CD4-positive, alpha-beta T cell treated with Interleukin-17A for 1 hour (primary cell): ENCODE measurements around the gene COL27A1.

Source experiments
- DNase-seq: peaks from one replicate; pipeline ENCODE4 v3.0.0-alpha.2; 2020

COL27A1 gene

DNA sequence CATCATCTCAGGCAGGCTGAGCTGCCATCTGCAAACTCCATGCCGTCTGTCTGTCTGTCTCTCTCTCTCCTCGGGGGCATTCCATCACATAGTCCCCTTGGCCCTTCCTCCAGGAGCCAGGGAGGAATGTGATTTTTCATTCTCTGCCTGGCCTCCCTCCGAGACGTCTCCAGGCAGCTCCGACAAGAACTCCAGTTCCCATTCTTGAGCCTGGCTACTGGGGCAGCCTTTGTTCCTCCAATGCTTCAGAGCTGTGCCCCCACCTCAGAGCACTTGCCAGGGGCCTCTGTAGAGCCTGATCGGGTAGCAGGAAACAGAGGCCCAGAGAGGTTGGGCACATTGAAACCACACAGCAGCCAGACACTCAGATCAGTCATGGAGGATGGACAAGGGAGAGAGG, 74.0 kb downstream of the COL27A1 start:
- no peak for DNase-seq

DNA sequence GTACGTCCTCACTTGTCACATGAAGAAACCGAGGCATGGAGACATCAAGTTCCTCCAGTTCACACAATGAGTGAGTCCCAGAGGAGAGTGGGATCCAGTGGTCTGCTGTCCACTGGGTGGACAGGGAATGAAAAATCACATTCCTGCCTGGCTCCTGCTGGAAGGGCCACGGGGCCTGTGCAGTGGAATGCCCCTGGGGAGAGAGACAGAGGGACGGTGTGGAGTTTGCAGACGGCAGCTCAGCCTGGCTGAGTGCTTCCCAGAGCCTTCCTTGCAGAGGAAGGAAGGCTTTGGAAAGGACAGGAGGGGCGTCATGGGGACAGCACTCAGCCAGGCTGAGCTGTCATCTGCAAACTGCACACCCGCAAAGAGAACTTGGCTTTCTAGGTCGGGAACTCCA, 74.7 kb downstream of the COL27A1 start:
- DNase-seq, result no peak

DNA sequence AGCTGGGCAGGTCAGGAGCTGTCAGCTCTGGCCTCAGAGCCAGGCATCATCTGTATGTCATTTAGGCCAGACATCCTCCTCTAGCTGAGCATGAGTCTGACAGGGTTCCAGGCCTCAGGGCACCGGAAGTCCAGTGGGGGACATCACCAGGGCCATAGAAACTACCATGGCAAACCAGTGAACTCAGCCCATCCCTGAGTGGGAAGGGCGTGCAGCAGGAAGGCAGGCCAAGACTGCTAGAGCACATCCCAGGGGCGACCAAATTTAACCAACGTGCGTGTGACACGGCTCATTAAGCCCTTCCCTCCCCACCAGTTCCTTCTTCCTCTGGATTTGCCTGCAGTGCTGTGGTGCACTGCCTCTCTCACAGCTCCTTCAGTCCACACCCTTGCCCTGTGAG, 75.9 kb downstream of the COL27A1 start:
- DNase-seq, result no peak

DNA sequence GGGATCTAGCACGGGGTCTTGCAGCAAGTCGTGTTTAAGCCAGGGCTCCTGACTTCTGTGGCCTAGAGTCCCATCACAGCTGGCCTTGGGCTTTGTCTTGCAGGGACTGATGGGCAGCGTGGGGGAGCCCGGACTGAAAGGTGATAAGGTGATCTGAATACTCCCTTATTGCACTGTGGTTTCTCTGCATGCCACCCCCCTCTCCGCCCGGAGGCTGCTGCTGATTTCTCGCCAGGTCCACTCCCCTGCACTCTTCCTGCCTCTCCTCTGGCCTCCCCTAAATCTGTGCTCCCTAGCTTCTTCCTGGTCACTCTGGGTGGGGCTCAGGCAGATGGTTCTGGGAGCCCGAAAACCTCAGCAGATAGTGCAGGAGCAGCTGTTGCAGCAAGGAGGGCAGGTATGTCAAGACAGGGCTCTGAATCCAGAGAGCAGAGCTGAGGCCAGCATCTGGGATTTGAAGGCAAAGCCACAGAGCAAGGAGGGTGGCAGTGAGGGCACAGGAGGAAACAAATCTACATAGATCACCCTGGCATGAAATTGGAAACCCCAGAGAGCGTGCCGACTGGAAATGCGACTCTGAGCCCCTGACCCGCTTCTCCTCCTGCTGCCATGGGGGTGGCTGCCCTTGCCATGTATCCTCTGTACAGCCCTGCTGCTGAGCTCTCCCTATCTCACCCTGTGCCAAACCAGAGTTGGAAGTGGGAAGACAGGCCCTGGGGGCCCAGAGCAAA, 76.5 kb downstream of the COL27A1 start:
- DNase-seq, result no peak

DNA sequence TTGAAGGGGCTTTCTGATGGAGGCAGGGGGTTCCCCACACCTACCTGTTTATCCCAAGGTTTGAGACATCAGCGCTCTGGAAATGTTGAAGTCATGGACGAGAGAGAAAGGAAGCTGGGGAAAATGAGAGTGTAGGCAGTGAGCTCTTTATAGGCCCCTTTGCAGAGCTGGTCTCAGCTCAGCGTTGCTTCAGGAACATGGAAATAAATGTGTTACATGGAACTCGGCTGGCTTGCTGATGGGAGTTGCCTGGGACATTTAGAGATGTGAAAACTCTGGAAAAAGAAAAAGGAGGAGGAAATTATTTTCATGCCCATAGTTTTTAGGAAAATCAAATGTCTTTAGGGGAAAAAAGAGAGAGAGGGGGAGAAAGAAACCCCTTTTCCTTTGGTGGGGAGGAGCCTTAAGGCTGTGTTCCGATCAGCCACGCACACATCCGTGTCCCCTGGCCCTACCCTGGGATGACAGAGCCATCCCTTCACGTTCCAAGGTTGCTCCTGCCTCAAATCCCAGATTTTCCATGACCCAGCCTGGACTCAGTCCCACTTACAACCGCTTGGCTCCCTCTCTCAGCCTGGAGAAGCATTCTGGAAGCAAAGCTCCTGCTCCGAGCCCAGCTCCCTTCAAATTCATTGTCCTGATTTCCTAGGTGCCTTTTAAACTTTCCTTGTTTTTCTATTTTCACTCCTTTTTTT, 78.3 kb downstream of the COL27A1 start:
- DNase-seq, result no peak

DNA sequence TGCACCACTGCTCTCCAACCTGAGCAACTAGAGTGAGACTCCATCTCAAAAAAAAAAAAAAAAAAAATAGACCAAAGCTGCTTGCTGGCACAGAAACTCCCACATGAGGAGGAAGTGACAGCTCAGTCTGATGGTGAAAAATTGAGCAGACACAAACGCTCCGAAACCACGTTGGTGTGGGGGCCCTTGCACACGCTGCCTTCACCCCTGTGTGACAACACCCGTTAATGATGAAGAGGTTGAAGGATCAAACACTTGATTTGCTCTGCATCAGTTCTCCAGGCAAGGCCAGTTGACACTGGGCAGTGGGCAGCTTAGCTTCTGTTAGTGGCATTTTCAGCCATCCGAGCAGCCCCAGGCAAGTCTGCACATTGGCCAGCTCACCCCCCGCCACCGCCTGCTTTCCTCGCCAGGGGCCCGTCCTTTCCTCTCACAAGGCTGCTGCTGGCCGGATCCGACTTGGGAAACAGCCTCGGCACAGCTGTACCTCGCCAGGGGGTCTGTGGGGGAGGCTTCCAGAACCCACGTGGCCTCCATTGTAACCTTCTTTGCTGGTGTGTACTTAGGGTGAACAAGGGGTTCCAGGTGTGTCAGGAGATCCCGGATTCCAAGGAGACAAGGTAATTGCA, 79.8 kb downstream of the COL27A1 start:
- no peak for DNase-seq

DNA sequence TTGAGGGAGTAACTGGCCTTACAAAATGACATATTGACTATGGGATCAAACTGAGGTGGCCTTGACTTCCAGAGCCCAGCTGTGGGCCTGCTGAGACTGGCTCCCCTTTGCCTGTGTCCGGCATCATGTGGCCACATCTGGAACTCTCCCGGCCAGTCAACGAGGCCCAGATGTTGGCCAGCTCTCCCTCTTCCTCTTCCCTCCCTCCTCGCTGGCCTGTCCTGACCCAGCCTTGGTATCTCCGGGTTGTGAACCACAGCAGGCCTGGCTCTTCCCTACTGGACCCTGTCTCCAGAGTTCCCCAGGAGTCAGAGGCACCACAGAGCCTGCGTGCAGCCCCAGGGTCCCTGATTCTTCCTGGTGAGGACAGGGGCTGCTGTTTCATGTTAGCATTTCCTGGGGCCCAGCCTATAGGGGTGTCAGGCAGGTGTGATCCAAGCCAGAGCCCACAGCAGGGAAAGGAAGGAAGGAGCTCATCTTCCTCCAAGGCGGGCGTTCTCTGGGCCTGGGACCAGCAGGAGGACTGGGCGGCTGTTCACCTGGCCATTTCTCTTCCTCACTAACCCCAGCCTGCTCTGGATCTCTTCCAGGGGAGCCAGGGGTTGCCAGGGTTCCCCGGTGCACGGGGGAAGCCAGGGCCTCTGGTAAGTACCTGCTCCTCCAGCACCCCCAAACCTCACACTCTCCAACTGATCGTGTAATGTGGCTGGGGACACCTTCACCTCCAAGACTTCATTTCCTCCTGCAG, 81.2 kb downstream of the COL27A1 start:
- DNase-seq, result no peak

DNA sequence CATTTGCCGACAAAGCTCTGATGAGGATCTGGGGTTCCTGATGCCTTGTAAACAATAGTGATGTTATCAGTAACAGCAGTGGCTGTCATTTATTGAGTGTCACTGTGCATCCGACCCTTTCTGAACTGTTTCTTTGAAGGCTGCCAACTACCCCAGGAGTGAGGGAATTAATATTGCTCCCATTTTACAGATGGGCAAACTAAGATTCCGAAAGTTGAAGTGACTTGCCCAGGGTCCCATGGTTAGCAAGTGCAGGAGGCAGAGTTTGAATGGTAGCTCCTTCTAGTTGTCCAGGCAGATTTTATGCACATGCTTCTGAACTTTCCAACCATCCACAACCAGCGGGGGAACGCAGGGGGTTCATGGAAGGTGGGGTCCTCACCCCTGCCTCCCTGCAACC, 81.9 kb downstream of the COL27A1 start:
- no peak for DNase-seq

DNA sequence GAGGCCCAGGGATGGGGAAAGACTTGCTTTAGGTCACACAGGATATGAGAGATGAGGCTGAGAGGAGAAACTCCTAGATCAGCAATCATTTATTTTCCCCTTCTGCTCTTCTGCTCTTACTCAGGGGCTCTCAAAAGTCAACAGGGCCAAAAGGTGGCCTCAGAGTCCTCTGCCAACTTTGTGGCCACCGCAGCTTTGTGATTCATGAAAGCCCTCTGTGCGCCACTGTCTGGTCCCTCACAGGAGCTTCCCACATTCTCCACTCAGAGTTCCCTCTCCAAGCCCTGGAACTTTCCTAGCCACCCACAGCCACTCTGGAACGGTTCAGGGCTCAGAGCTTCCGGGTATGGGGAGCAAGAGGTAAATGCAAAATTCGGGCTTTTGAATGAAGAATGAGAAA, 82.4 kb downstream of the COL27A1 start:
- no peak for DNase-seq

DNA sequence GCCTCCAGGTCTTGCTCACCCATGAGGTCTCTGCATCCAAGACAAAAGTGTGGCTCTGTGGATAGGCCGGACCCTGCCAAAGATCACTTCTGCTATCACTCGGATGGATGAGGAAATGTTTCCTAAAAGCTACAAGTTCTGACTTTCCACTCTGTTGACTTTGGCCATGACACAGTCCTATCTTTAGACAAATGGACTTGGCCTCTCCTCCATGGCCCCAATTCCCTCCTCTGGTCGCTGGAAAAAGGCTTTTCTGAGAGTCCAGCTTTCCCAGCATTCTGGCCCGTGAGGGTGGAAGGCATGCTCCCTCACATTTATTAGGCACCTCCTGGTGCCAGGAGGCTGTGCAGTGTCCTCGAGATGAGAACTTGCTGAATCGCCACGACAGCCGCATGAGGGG, 83.1 kb downstream of the COL27A1 start:
- no peak for DNase-seq

DNA sequence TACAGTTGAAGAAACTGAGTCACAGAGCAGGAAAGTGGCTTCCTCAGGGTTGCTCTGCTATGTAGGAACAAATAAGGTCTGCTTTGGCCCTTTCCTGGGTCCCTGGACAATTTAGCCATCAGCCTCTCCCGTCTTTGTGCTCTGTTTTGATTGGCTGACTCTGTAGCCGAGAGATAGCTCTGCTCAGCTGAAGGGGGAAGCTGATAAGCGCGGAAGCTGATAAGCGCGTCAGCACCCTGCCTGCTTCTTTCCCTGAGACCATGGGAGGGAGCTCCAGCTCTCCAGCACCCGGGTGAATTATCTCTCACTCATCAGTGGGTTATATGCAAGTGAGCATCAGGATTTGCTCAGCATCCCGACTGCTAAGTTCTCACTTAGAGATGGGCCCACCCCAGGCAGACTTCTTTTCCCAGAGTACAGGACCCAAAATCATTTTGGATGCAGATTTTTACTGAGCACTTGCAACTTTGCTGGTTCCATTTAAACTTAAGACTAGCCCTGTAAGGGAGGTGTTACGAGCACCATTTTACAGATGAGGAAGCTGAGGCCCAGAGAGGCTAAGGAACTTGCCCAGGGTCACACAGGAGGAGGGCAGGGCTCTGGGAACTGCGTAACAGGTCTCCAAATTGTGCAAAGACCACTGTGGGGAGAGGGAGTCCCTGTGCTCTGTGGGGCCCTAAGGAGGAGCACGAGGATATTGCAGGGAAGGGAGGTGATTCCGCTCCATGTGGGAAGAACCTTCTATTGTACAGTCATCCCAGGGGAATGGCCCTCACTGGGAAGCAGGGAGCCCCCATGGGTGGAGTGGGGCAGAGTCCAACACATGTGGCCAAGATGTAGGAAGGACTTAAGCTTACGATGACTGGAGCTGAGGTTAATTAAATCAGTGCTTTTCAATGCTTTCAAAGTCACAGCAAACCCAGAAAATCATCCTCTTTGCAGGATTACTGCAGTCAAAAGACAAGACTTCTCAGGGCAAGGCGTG, 83.8 kb downstream of the COL27A1 start:
- DNase-seq, result no peak

DNA sequence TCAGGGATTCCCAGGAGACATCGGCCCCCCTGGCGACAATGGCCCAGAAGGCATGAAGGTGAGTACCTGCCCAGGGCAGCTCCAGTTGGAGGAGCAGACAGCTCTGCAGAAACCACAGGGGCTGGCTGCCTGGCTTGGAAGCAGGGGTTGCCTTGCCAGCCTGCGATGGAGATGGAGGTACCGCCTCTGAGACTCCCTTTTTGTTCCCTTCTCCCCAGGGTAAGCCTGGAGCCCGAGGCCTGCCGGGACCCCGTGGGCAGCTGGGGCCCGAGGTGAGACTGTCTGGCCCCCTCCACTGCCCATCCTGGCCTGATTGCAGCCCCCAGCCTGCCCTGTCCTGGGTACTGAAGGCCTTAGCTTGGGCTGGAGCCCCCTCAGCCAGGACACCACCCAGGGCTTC, 84.9 kb downstream of the COL27A1 start:
- DNase-seq, result no peak

DNA sequence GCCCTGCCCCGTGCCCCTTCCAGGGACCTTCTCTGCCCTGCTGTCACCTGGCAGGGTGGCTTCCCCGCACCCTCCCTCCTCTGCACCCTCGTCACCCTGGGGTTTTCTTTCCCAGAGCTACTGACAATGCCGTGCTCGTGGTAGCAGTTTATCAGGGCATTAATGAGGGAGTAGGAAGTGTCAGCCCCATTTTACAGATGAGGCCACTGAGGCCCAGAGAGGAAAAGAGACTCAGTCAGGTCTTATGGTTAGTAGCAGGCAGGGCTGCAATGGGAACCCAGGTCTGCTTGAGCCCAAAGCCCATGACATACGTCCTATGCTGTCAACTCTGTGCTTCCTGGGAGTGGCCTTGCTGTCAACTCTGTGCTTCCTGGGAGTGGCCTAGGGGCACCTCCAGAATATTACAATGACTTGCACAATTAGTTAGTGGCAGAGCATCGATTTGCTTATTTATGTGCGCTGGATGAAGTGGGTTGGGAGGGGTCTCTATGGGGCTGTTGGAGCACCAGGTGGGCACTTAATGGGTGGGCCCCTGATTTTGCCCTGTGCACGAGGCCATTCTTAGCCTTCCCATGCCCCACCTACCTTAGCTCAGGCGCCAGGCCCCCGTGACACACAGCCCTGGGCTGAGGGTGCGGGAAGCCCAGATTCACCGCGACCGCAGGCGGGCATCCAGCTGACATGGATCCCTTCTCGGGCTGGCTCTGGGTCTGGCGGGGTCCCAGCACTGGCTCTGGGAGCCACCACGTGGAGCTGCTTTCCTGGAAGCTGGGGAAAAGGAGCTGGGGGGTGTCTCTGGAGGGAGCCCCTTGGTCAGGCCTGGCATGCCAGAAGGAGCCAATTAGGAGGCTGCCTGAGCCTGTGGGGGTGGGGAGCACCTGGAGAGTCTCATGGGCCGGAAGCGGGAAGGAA, 85.6 kb downstream of the COL27A1 start:
- DNase-seq, result no peak

DNA sequence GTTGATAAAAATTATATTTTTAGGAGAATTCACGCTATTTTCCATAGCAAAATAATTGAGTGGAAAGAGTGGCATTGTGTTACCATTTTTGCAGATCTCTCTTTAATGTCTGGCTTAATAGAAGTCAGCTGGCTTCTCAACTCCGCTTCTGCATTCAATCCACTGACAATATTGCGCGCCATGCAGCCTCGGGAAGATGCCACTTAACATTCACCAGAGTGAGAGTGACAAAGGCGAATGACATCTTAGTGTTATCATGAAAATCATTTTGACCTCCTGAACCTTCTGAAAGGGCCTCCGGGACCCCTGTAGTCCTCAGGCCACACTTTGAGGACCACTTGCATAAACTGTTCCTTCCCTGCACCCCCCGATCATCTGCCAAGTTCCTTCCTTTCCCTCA, 87.5 kb downstream of the COL27A1 start:
- no peak for DNase-seq

DNA sequence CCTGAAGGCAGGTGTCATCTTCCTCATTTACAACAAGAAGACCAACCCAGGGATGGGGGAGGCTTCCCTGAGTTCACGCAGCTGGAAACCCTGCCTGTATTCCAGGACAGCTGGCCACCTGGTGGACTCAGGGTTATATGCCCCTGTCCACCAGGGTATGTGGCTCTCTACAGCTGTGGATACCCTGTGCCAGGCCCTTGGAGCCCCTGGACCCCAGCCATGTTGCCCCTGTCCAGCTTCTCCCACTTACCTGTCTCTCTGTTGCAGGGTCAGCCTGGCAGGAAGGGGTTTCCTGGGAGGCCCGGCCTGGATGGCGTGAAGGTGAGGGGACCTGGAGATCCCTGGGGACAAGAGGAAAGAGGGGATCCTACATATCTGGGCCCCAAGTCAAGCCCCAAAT, 87.9 kb downstream of the COL27A1 start:
- DNase-seq, result no peak

DNA sequence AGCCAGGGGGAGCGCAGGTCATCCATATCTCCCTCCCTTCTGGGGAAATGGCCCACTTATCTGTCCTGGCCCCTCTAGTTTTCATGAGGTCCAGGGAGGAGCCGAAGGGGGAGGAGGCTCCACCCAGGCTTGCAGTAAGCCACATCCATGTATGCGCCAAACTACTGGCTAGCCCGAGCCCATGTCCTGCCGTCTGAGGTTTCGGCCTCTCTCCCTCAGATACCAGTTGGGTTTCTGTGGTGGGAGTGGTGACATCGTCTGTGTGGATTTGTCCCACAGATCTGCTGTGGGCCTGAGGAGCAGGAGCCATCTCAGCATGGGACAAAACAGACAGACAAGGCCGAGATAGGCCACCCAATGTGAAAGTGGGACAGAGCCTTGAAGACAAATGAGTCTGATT, 89.2 kb downstream of the COL27A1 start:
- DNase-seq, result no peak

DNA sequence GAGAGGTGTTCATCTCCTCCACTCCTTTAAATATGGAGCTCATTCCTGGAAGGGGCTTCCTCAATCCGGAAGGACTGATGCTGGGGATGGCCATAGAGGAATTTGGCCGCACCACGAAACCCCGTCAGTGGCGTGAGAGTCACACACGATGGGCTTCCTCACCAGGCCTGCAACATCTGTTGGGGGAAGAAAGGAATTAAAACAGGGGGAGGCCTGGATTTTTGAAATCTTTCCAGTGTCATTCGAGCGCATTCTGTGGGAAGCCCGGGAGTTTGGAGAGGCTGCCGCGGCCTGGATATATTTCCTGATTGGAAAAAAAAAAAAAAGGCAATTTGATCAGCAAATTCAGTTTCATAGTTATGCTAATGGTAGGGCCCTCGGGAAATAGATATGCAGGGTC, 91.2 kb downstream of the COL27A1 start:
- DNase-seq, result no peak

DNA sequence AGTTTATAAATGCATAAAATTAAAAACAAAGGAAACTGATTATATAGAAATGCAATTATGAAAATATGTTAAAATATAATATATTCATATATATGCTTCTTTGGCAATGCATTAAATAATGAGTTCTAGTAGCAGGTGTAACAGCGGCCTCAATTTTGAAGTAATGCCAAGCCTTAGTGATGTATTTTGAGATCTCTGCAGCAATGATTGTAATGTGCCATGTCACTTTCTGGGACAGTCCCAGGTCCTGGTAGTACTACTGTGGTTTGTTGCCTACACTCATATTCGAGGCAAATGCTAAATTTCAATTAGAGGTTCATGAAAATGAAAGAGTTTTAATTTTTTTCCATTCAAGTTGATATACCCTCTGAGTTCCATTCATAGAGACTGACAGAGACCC, 91.7 kb downstream of the COL27A1 start:
- no peak for DNase-seq

DNA sequence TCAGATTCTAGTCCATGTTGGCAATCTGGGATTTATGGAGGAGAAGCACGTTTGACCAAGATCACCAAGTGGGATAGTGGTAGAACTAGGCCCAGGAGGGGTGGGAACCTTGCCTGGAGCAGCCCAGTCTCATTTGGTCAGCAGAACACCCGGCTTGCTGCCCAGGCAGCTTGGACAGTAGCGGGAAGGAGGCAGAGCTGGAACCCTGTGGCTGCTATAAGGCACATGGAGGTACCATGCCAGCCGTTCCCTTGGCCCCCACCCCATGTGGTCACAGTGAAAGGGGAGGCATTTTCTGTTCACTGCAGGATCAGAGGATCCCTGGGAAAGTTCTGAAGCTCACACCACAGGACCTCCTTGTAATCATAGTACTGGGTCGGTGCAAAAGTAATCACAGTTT, 92.2 kb downstream of the COL27A1 start:
- DNase-seq, result no peak

DNA sequence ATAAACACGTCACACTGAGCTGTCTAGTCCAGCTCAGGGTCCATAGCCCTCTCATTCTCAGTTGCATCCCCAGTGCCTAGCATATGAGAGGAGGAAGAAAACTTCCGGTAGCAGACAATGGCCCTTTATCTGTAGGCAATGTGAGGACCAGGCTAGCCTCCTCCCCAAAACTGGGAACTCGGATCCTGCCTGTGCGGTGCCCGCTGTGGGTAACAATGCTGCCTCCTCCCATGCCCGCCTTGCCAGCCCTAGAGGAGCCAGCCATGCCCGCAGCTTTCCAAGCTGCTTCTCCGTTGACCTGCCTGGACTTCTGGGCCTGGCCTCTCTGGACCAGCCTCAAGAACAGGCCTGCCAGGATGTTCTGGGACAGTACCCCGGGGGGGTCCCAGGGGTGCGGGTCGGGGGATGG, 93.0 kb downstream of the COL27A1 start:
- no peak for DNase-seq
